Uterus (tissue), 2 donors: ENCODE measurements around the gene SEPTIN11.

ENCODE experiments used
- CTCF ChIP-seq, 4 experiments: fragments of 200-600 bp in 2 of 4; fragments of 450-650 bp in 2 of 4; sonication (generic) in 2 of 4; IDR thresholded peaks; one replicate each; pipeline ENCODE4 v1.5.1; 2016 to 2019; ENCODE audit warnings: antibody characterized with exemption in 4 of 4, mild to moderate bottlenecking in 2 of 4, moderate library complexity in 1 of 4
- POLR2A ChIP-seq, 2 donors: fragments of 450-650 bp; IDR thresholded peaks; one replicate each; pipeline ENCODE4 v1.6.1; 2016; ENCODE audit warnings: antibody characterized with exemption in 2 of 2, mild to moderate bottlenecking in 1 of 2, moderate library complexity in 1 of 2

- TF ChIP-seq POLR2A (IDR thresholded peaks at IDR 0.05), result no peak
- no peak for TF ChIP-seq CTCF (IDR thresholded peaks at IDR 0.05)
These were observed 33.4 kb downstream of the SEPTIN11 start for GRCh38 chr4:76982638-76983584.
